SHP77 (cell line): ENCODE results near the gene RPL12.

Experiments used
- DNase-seq, 2 experiments: peaks; one replicate each; lab custom pipeline; 2025; lab: John Stamatoyannopoulos, UW

Gene RPL12

DNA sequence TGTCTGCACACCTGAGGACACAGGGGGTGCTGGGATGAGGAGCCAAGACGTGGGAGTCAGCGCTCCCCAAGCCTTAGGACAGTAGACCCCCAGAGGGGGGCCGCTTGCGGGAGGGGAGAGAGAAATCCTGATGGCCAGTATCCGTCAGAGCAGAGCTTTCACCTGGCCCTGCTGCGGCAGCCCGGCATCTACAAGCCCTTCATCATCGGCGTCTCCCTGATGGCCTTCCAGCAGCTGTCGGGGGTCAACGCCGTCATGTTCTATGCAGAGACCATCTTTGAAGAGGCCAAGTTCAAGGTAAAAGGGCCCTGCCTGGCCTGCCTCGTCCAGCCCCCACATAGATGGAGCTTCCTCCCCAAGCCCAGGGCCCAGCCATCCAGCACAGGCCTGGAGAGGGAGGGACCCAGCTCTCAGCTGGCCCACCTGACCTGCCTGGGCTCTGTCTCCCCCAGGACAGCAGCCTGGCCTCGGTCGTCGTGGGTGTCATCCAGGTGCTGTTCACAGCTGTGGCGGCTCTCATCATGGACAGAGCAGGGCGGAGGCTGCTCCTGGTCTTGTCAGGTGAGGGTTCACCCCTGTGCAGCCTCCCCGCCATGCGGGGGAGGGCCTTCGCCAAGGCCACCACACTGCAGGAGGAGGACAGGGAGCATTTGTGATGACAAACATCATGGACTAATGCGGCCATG, 47.6 kb downstream of the RPL12 start:
- no peak for DNase-seq

GRCh38 chr9:127402401-127403090, 48.7 kb downstream of the RPL12 start:
- no peak for DNase-seq

- no peak for DNase-seq
Observed at GRCh38 chr9:127399736-127400269, 51.4 kb downstream of the RPL12 start.

GRCh38 chr9:127398715-127399400, 52.3 kb downstream of the RPL12 start:
- DNase-seq: no peak

DNA sequence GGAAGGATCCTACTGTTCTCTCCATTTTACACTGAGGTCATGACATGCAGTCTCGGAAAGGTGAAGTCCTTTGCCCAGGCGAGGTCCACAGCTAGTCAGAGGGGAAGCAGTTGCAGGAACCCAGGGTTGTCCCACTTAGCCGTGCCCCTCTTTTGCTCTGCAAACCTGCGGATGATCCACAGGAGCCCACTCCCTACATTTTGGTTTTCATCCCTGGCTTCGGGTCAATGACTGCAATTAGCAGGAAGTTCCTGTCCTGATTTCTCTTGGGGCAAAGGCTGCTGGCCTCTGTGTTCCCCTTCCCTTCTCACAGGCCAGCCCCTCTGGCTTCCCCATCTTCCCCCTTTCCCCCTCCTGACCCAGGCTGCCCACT, 52.9 kb downstream of the RPL12 start:
- no peak for DNase-seq
